Activated CD4-positive, alpha-beta T cell treated with anti-CD3 and anti-CD28 coated beads, Interleukin-2, Interleukin-6, amounts not matched to agents 100 ng/mL and 50 ng/mL, durations not matched to agents 16 hours and 8 hours (primary cell): ENCODE data around the gene PIGZ.

Source experiments
- DNase-seq: peaks from one replicate; pipeline ENCODE4 v3.0.0-alpha.2; 2020

PIGZ gene, protein sequence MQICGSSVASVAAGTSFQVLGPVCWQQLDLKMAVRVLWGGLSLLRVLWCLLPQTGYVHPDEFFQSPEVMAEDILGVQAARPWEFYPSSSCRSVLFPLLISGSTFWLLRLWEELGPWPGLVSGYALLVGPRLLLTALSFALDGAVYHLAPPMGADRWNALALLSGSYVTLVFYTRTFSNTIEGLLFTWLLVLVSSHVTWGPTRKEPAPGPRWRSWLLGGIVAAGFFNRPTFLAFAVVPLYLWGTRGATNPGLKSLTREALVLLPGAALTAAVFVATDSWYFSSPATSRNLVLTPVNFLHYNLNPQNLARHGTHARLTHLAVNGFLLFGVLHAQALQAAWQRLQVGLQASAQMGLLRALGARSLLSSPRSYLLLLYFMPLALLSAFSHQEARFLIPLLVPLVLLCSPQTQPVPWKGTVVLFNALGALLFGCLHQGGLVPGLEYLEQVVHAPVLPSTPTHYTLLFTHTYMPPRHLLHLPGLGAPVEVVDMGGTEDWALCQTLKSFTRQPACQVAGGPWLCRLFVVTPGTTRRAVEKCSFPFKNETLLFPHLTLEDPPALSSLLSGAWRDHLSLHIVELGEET

DNA sequence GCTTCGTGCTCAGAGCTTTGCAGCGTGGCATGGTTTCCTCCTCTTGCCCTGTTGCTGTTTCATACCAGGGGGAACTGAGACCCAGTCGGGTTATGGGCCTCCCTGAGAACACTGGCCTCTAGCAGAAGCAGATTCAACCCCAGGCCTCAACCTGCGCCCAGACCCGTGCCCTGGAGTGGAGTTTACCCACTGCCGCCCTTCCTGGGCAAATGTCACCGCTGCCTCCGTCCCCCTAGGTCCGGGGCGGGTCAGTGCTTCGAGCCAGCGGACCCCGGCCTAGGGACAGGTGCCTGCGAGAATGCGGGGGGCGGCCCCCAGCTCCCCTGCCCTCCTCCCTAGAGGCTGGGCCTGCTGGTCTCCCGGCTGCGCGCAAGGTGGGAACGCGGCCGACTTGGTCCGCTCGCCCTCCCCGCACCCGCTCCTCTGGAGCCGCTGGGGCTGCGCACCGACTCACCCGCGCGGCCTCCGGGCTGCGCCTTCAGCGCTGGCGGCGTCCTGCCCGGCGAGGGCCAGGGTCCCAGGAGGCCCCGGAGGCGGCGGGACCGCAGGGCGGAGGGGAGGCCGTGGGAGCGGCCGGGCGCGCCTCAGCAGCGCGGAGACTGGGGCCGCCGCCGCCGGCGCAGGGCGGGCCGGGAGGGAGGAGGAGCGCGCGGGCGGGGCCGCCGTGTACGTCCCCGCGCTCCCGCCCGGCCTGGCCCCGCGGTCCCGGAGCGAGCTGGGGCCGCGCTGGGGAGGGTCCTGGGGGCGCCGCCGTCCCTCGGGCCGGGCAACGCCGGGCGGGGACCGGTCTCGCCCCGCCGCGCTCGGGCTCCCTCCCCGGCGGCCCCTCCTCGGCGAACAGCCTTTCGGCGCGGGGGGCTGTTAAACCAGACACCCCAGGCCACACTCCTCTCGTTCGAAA is at the start of gene PIGZ:
Gene PIGZ (minus strand): TSS at position 601 of the 901 bp plus-strand sequence. CDS start 16,802 bp downstream, outside the sequence.
- DNase-seq = peak; percentile 58

DNA sequence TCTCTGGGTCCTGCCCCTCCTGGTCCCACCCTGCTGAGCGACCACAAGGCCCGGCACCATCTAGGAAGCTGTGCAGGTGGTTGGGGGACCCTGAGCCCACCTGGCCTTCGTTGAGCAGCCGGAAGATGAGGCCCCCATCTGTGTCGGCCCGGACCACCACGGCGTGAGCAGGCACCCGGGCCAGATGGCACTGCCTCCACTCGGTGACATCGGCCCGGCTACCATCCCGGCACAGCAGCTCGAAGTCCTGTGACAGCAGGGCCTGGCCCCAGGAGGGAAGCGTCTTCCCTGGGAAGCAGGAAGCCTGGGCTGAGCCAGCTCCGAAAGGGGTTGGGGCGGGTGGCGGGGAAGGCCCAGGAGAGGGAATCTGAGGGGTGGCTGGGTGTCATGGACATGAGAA is 48.4 kb upstream of the PIGZ start:
- DNase-seq = no peak

DNA sequence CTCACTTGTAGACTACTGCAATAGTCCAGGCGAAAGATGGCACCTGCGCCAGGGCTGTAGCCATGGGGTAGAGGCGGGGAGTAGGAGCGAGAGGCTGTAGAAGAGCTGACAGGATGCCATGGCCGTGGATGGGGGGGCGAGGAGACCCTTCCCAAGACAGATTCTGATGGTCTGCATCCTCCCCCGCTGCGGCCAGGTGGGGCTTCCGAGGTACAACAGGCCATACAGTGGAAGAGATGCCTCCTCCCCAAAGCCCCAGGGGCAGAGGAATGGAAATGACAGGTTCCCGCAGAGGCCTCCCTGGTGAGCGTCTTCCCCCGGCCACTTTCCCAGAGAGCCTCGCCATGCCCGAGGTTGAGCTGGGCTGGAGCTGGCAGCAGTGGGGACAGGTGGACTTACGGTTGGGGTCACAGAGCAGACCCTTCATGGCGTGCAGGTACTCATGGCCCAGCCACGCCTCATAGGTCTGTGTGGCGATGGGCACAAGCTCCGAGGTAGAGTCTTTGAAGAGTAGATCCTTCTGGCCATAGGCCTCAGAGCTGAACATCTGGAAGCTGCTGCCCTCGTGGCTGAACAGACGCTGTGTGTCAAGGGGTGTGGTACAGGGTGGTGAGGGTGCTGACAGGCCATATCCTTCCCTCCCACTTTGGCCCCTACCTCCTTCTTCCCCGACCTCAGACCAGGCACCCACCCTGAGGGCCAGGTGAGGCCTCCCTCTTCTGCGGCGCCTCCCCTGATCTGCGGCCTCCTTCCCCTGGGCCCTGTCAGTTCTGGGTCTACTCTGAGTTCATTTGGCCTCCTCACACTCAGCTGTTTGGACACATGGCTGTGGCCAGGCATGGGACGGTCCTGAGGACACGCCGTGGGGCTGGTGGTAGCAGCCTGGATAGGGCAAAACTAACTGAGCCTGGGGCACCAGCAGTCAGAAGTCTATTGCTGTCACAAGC is 47.4 kb upstream of the PIGZ start:
- DNase-seq = no peak

DNA sequence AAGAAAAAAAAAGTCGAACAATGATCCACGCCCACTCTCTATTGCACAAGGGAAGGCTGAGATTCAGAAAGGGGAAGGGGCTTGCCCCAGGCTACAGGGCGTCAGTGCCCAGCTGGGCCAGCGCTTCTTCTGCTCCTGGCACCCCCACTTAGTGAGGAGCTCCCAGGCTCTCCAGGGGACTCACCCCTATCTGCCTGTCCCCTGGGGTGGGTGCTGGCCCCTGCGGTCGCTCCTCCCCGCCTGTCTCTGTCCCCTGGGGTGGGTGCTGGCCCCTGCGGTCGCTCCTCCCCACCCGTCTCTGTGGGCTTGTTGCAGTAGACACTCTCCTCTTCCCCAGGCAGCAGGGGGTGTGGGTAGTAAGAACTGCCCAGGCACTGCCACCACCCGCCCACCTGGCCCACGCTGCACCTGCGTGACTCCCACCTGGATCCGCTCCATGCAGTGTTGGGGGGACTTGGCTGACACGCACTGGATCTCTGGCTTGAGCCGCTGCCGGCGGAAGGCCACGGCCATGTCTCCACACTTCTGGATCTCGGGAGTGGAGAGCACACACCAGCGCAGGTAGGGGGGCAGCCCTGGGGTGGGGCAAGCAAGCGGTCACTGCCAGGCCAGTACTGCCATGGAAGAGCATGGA is 46.4 kb upstream of the PIGZ start:
- no peak for DNase-seq

DNA sequence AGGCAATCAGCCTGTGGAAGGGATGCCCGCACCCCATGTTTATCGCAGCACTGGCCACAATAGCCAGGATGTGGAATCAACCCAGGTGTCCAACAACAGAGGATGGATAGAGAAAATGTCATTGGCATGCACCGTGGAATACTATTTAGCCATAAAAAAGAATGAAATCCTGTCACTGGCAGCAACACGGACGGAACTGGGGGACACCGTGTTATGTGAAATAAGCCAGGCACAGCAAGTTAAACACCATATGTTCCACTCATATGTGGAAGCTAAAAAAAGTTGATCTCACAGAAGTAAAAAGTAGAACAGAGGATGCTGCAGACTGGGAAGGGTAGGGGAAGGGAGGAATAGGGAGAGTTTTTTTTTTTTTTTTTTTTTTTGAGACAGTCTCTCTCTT is 45.4 kb upstream of the PIGZ start:
- DNase-seq = no peak

DNA sequence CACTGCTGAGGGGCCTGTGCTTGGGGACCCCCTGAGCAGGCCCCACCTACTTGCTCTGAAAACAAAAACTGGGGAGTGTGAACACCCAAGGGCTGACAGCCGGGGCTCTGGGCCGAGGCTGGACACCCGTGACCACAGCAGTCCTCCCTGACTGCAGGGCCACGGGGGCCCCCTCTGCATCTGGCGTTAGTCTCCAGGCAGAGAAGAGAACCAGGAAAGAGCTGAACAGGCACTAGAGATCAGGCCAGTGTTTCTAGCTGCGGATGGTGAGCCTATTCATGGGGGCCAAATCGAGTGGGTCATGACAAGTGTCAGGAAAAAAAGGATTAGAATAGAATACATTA is 43.9 kb upstream of the PIGZ start:
- DNase-seq = no peak

DNA sequence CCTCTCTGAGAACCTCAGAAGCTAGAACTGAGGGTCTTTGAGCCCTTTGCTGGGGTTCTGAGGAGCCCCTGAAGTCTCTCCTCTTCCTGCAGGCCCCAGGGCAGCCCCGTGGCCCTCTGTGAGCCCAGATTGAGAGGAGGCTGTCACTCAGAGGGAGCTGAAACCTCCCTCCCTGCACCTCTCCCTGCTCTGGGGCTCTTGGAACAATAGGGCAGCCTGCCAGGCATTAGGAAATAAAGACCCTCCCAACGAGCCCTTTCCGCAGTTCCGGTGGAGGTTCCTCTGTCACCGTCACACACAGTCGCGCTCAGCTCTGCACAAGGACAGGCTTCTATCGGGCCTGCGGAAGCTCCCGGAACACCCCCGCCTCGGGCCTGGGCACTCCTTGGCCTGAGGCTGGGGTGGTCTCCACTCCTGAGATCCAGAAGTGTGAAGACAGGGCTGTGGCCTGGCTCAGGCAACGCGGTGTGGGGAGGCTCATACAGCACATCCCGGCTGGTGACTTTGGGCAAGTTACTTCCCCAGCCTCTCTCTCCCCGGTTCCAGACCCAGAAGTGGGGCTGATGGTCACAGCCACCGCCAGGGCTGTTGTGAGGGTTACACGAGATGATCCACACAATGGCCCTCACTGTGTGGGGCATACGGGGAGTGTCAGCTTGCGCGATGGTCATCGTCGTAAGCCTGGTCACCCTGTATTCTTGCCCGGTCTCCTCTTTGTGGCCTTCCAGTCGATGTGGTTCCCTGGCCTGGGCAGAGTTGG is 43.3 kb upstream of the PIGZ start:
- DNase-seq = no peak

DNA sequence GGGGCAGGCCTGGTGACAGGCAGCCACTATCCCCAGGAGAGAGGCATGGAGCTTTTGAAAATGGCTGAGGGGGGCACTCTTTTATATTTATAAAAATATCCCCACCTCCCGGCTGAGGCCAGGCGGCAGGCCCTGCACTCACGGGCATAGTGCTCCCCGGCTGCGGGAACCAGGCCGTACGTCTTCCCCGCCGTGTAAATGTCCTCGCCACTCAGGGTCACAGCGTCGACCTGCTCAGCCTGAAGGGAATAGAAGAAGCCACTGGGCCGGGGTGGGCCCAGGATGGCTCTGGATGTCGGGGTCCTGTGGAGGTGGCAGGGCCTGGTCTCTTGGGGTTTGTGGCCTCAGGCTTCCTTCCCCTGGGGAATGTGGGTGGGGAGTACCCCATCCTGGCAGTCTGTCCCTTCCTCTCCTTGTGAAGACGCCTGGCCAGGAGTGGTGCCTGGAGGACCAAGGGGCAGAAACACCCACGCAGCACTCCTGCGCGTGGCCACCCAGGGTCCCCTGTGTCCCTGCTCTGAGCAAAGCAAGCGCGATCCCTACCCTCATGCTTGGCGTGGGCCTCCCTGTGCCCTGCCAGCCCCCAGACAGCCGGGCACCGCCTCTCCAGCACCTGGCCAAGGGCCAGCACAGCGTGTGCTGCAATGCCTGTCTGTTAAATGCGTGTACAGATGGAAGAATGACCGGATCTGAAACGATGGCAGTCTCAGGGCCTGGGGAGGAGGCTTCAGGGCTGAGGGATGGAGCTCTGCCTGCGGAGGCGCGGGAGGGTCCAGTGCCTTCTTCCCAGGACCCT is 42.1 kb upstream of the PIGZ start:
- DNase-seq = no peak

DNA sequence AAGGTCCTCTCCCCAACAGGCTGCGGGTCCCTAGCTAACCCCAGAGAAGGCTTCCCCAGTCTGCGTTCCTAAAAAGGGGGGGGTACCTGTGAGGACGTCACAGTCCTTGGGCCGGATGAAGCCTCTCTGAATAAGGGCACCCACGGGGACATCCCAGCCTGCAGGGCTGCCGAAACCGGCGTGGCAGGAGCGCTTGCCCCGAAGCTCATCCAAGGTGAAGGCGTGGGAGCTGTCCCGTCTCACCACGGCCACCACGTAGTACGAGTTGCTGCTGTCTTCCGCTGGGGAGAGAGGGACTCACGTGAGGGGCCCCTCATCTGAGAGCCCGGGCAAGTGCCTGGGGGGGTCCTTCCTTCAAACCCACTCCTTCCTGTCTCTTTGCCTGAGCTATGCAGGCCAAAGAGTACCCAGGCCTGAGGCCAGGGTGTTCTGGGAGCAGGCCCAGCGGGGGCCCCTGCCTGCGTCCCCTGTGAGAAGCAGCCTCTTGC is 40.9 kb upstream of the PIGZ start:
- no peak for DNase-seq

DNA sequence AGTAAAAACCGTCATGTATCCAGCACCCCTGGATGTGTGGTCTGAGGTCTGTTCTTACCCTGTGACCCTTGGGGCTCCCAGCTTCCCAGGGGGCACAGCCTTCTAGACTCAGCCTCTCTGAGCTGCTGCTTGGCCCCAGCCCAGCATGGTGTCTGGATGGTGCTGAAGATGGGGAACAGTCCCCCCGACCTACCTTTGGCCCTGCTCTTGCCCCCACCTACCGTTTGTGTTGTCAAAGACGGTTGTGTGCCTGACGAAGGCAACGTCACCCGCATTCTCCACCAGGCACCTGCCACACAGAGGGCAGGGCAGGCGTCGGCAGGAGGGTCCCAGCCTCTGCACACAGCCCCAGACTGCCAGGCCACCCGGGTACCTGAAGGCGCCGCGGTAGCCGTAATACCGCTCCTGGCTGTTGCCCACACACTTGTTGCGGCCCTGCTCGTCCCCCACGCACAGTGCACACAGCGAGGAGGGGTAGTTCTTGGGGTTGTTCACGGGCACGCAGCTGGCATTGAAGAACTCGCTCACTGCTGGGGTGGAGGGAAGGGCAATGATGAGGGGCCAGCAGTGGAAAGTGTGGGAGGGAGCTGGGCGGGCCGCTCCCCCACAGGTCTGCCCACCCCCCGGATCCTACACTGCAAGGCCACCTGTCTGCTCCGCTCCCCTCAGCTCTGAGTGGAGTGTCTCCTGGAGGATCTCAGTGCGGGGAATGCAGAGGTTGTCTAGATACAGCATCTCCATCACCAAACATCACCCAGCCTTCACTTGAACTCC is 40.0 kb upstream of the PIGZ start:
- no peak for DNase-seq

DNA sequence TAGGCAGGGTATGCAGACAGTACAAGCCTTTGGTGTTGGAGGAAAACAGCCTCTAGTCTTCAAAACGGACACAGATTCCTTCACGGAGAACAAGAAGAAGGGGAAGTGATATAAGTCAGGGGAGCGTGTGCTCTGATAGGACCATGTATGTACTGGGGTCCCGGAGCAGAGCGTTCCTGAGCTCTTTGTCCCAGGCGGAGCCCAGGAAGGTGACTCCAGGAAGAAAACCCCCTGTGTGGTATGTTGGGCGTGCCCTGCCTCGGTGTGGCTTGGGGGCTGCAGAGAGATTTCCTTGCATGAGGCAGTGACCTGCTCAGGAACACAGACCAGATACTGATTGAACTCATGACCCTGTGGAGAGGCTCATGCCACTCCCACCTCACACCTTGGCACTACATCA is 39.3 kb upstream of the PIGZ start:
- no peak for DNase-seq

DNA sequence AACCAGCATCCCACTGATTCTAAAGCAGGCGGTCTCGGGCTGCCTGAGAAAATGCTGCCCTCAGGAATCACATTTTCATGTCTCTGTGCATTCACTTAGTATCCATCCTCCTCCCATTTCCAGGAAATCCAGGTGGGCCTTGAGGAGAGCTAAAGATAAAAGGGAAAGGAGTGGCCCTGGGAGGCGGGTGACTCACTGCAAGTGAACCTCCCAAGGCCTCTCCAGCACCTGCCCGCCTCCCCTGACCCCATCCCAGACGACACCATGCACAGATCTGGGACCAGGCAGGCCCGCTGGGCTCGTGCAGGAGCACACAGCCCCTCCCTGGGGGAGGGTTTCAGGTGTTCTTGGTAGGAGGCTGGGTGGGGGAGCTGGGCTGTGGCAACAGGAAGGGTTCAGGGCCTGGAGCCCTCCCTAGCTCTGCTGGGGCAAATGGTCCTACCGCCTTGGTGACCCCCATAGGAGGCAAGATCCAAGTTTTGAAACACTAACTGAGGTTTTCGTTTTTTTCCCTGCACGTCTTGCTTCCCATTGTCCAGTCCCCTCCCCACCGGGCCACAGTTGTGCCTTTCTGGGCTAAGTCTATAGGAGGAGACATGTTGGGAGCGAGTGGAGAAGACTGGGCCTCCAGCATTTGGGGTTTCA is 38.8 kb upstream of the PIGZ start:
- DNase-seq = no peak

DNA sequence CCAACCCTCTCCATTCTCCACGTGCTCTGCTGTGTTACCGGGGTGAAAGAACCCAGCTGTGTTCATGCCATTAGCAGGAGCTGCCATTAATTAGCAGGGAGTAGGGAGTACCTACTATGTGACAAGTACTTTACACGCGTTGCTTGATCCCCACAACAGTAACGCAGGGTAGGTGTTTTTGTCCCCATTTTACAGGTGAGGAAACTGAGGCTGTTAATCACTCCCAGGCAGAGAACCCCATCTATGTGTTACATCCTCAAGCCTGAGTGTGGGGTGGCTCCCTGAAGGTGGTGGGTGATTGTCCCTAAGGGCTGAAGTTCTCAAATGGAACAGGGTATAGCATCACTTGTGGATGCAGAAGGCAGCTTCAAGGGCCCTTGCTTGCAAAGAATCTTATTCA is 38.2 kb upstream of the PIGZ start:
- DNase-seq = no peak

DNA sequence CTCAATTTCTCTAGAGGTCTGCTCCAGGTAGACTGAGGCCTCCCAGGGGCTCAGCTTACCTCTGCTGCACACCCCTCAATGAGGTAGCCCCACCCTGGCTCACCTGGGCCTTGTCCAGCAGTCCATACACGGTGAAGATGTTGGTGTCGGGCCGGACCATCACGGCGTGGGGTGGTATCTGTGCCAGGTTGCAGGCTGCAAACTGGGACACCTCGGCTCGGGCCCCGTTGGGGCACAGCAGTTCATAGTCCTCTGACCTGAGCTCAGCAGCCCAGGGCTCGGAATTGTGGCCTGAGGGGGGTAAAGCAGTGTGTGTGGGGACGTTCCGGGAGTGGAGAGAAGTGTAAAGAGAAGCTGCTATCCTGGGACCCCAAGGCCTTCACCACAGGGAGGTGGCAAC is 37.8 kb upstream of the PIGZ start:
- DNase-seq = no peak

DNA sequence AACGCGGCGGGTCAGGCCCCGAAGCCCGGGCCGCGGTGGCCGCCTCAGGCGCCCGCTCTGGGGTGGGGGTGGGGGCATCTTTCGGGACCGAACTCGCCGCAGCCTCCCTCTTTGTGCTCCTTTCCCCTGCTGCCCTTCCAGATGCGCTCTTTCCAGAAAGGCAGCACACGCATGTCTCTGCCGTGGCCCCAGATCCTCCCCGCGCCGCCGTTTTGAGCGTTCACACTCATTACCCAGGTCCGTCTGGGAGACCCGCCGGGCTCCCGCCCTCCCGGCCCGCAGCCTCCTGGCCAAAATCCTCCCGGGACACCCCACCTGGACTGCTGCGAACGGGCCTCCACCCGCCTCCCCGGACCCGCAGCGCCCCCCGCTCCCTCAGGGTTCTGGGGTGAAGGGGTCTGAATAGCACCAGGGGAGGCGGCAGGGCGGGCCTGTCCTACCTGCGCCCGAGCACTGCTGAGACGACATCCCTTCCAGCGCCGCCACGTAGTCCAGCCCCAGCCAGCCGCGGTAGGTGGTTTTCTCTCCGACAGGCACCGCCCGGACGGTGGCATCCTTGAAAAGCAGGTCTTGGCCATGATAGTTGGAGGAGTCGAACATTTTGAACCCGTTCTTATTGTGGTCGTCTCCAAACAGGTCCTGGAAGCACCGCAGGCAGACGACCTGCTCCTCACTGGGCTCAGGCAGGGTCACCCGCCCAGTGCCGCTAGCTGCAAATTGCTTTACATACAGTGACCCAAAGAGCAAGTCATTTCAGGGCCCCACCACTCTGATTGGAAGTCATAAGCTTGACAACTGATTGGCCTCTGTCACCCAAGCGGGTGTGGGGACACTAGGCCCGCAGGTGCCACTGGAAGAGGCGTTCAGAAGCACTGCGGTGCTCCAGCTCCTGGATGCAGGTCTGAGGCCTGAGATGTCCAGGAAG is 35.1 kb upstream of the PIGZ start:
- peak; percentile 27 for DNase-seq

DNA sequence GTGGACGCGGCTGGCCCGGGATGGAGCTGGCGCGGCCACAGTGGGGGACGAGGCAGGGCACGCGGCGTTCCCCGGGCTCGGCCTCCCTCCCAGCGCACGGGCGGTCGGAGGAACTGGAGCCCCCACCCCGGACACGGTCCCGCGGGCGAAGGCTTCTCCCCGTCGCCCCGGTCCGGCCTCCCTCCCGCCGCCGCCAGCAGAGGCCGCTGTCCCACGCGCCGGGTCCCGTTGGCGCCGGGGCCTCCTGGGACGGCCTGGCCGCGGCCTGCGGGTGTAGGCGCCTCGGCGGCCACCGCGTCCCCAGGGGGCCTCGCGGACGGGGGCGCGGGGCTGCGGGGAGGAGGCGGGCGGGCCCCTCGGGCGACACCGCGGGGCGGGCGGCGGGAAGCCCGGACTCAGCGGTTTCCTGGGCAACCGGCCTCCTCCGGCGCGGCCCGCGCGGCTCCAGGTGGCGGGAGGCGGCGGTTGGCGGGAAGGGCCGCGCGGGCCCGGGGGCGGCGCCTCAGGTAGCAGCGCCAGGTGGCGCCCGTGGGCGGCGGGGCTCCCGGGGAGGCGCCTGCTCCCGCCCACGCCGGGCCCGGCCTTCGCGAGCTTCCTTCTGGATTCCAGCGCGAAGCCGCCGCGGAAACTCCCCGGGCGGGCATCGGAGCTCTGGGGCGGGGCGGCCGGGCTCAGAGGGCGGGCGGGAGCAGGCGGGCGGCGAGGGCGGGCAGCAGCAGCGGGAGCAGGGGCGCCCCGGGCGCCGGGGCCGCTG is 34.2 kb upstream of the PIGZ start:
- DNase-seq = peak; percentile 82
